ENCODE data around the gene RETSAT. TPM values are rescaled to one million over a fixed set of nuclear protein-coding genes. Genes with fewer than 3 reads are reported as not detected.

Gene RETSAT
- total RNA-seq, 1 donor from 2014 or later, result 23.1 TPM

- TF ChIP-seq CTCF (IDR thresholded peaks at IDR 0.05; ENCODE audit: unreplicated experiment), result no peak
- peaks cover 13% of the 10 kb centered on the region for H3K4me1 Mint-ChIP-seq (ENCODE audit: low read depth)
- peak overlapping the region; percentile 74 for H3K27ac Mint-ChIP-seq
- peaks cover 9% of the 10 kb centered on the region for H3K36me3 Mint-ChIP-seq (ENCODE audit: insufficient read depth)
- H3K9me3 Mint-ChIP-seq (ENCODE audit: low read depth), result peaks cover 6% of the 10 kb centered on the region
- H3K4me3 Mint-ChIP-seq (ENCODE audit: low read depth), result no peak overlapping the region
- DNase-seq (ENCODE audit: low spot score, unreplicated experiment), result no peak
- H3K27me3 Mint-ChIP-seq, result no peaks in the 10 kb centered on the region
Observed at GRCh38 chr2:85399183-85399455, 44.8 kb upstream of the RETSAT start.

GRCh38 chr2:85398426-85399182 is 44.3 kb upstream of the RETSAT start:
- Mint-ChIP-seq H3K36me3 (ENCODE audit: insufficient read depth) (peaks cover 8% of the 10 kb centered on the region), H3K27me3 (no peaks in the 10 kb centered on the region), H3K9me3 (ENCODE audit: low read depth) (peaks cover 4% of the 10 kb centered on the region), H3K4me3 (ENCODE audit: low read depth) (no peak overlapping the region), H3K27ac (peak overlapping the region; percentile 74), H3K4me1 (ENCODE audit: low read depth) (peaks cover 13% of the 10 kb centered on the region)
- DNase-seq (ENCODE audit: low spot score, unreplicated experiment), result no peak
- no peak for TF ChIP-seq CTCF (IDR thresholded peaks at IDR 0.05; ENCODE audit: unreplicated experiment)

- Mint-ChIP-seq H3K27me3 (no peaks in the 10 kb centered on the region), H3K27ac (no peak overlapping the region)
- no peak for TF ChIP-seq CTCF (IDR thresholded peaks at IDR 0.05; ENCODE audit: unreplicated experiment)
Observed at GRCh38 chr2:85397925-85398331, 43.6 kb upstream of the RETSAT start.

GRCh38 chr2:85396531-85397470 is 42.5 kb upstream of the RETSAT start:
- DNase-seq (ENCODE audit: low spot score, unreplicated experiment), result no peak
- Mint-ChIP-seq H3K36me3 (ENCODE audit: insufficient read depth) (peaks cover 4% of the 10 kb centered on the region), H3K4me1 (ENCODE audit: low read depth) (peaks cover 13% of the 10 kb centered on the region), H3K27ac (peak overlapping the region; percentile 29), H3K4me3 (ENCODE audit: low read depth) (no peak overlapping the region), H3K27me3 (no peaks in the 10 kb centered on the region), H3K9me3 (ENCODE audit: low read depth) (no peaks in the 10 kb centered on the region)
- no peak for TF ChIP-seq CTCF (IDR thresholded peaks at IDR 0.05; ENCODE audit: unreplicated experiment)

More at GRCh38 chr2:85397925-85398331, 43.6 kb upstream of the RETSAT start:
- Mint-ChIP-seq H3K4me1 (ENCODE audit: low read depth) (peaks cover 13% of the 10 kb centered on the region), H3K36me3 (ENCODE audit: insufficient read depth) (peaks cover 6% of the 10 kb centered on the region), H3K9me3 (ENCODE audit: low read depth) (no peaks in the 10 kb centered on the region), H3K4me3 (ENCODE audit: low read depth) (no peak overlapping the region)
- DNase-seq (ENCODE audit: low spot score, unreplicated experiment), result no peak

GRCh38 chr2:85395912-85396475 is 41.7 kb upstream of the RETSAT start:
- H3K27ac Mint-ChIP-seq, result peak overlapping the region; percentile 29
- TF ChIP-seq CTCF (IDR thresholded peaks at IDR 0.05; ENCODE audit: unreplicated experiment), result no peak
- H3K4me1 Mint-ChIP-seq (ENCODE audit: low read depth), result peaks cover 13% of the 10 kb centered on the region
- peaks cover 2% of the 10 kb centered on the region for H3K36me3 Mint-ChIP-seq (ENCODE audit: insufficient read depth)
- DNase-seq (ENCODE audit: low spot score, unreplicated experiment), result no peak
- H3K9me3 Mint-ChIP-seq (ENCODE audit: low read depth), result no peaks in the 10 kb centered on the region
- H3K27me3 Mint-ChIP-seq, result no peaks in the 10 kb centered on the region
- H3K4me3 Mint-ChIP-seq (ENCODE audit: low read depth), result no peak overlapping the region

Data from progenitor cell of endocrine pancreas (in vitro differentiated cells).